Ascending aorta (tissue), 2 donors: ENCODE measurements around the gene TAS2R31. TPM values are rescaled to one million over a fixed set of nuclear protein-coding genes. Genes with fewer than 3 reads are reported as not detected.
"Not testable (repeated sequence)": the region's sequence is repeated elsewhere in the genome, so short reads cannot be mapped to it uniquely, and the experiment has no call there.

Source experiments
- DNase-seq, 2 donors: peaks; one replicate each; pipeline ENCODE4 v3.0.0-alpha.2; 2019; ENCODE audit warnings: low spot score in 2 of 2
- H3K27ac ChIP-seq, 2 donors: fragments of 200-600 bp; sonication (generic); one replicate each; pipeline ENCODE4 v1.5.1; 2016 to 2017; ENCODE audit warnings: mild to moderate bottlenecking in 1 of 2
- H3K27me3 ChIP-seq: fragments of 200-600 bp; sonication (generic); one replicate; pipeline ENCODE4 v1.5.1; 2017
- H3K36me3 ChIP-seq, 2 donors: fragments of 200-600 bp; sonication (generic); one replicate each; pipeline ENCODE4 v1.5.1; 2016
- H3K4me1 ChIP-seq, 2 donors: fragments of 200-600 bp; sonication (generic); one replicate each; pipeline ENCODE4 v1.5.1; 2016 to 2017; ENCODE audit warnings: mild to moderate bottlenecking in 1 of 2
- H3K4me3 ChIP-seq, 2 donors: fragments of 200-600 bp; sonication (generic); one replicate each; pipeline ENCODE4 v1.5.1; 2016 to 2017; ENCODE audit warnings: mild to moderate bottlenecking in 1 of 2
- H3K9me3 ChIP-seq, 2 donors: fragments of 200-600 bp; sonication (generic); one replicate each; pipeline ENCODE4 v1.5.1; 2016
- intact Hi-C: fragments of 100-400 bp; cut with DNase I; formaldehyde crosslinking; loops from one replicate; pipeline ENCODE4 v1.15.1; 2023
- total RNA-seq: library from RNA; depleted of rRNA; stranded (reverse); fragments of >200 nt; gene quantifications from one replicate; pipeline ENCODE4 v1.1.0, GENCODE V29; 2016
- TF ChIP-seq, protein P1 (sequence below), 3 experiments: fragments of 200-600 bp in 2 of 3; fragments of 450-650 bp in 1 of 3; sonication (generic) in 2 of 3; IDR thresholded peaks; one replicate each; pipeline ENCODE4 v1.5.1; 2016 to 2019; ENCODE audit warnings: antibody characterized with exemption in 3 of 3, mild to moderate bottlenecking in 1 of 3, moderate library complexity in 1 of 3

The TAS2R31 gene
- total RNA-seq, 1 donor from 2014 or later, result not detected

DNA sequence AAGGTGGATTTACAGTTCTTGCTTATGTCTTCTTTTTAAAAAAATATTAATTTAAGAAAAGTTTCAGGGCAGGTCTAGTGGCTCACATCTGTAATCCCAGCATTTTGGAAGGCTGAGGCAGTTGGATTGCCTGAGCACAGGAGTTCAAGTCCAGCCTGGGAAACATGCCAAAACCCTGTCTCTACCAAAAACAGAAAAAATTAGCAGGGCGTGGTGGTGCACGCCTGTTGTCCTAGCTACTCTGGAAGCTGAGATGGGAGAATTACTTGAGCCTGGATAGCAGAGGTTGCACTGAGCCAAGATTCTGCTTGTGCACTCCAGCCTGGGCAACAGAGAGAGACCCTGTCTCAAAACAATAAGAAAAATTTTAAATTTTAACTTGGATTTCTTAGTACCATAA, 36.3 kb upstream of the TAS2R31 start:
- H3K36me3 ChIP-seq, result no peaks in the 10 kb centered on the region
- no peak for DNase-seq
- TF ChIP-seq, protein P1, sequence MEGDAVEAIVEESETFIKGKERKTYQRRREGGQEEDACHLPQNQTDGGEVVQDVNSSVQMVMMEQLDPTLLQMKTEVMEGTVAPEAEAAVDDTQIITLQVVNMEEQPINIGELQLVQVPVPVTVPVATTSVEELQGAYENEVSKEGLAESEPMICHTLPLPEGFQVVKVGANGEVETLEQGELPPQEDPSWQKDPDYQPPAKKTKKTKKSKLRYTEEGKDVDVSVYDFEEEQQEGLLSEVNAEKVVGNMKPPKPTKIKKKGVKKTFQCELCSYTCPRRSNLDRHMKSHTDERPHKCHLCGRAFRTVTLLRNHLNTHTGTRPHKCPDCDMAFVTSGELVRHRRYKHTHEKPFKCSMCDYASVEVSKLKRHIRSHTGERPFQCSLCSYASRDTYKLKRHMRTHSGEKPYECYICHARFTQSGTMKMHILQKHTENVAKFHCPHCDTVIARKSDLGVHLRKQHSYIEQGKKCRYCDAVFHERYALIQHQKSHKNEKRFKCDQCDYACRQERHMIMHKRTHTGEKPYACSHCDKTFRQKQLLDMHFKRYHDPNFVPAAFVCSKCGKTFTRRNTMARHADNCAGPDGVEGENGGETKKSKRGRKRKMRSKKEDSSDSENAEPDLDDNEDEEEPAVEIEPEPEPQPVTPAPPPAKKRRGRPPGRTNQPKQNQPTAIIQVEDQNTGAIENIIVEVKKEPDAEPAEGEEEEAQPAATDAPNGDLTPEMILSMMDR (IDR thresholded peaks at IDR 0.05), result no peak
- H3K27ac ChIP-seq, result no peak overlapping the region
- no peak overlapping the region for H3K4me3 ChIP-seq
- H3K9me3 ChIP-seq, result no peaks in the 10 kb centered on the region
- no peaks in the 10 kb centered on the region for H3K27me3 ChIP-seq
- no peaks in the 10 kb centered on the region for H3K4me1 ChIP-seq
- intact Hi-C loops, result loop anchor here (2.0 kb wide), 1 partner anchor 29 kb away; no protein-coding TSS in a partner anchor

DNA sequence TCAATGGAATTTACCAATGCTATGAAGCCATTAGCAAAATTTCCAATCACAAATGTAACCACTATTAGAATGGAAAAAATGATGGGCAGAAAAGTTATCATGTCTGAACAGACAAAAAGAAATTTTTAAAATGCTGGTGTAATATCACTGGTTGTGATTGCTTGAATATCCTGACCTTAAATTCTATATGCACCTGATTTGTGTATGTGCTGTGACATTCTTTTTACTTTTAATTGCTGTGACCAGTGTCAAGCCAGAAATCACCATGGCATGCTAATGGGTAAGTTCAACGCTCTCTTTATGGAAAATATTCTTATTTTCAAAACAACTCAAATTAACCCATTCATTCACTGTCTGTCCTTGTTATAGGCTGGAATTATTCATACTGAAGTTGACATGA, 31.0 kb upstream of the TAS2R31 start, which contains the start of gene TAS2R46:
Gene TAS2R46 (minus strand): TSS at position 101 of the 400 bp plus-strand sequence. CDS start 0 bp downstream, at position 101.
- DNase-seq, intact Hi-C loops, H3K4me3 ChIP-seq, H3K36me3 ChIP-seq, H3K27me3 ChIP-seq, H3K9me3 ChIP-seq, H3K4me1 ChIP-seq, H3K27ac ChIP-seq: not testable (repeated sequence)

DNA sequence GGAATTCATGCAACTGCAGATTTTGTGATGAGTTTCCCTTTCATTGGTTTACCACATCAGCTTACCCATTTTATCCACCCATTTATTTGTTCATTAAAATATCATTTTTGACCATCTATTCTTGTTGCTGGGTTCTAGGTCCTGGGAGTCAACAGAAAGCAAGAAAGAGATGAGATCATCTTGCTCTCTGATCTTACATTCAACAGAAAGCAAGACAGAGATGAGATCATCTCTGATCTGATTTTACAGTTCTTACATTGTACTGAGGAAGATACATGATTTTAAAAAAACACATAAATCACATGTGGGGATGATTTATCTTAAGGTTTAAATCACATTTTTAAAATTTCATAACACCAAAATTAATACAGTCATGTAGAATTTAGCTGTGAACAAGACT, 28.6 kb upstream of the TAS2R31 start:
- TF ChIP-seq, protein P1 (IDR thresholded peaks at IDR 0.05), result no peak
- no peaks in the 10 kb centered on the region for H3K9me3 ChIP-seq

DNA sequence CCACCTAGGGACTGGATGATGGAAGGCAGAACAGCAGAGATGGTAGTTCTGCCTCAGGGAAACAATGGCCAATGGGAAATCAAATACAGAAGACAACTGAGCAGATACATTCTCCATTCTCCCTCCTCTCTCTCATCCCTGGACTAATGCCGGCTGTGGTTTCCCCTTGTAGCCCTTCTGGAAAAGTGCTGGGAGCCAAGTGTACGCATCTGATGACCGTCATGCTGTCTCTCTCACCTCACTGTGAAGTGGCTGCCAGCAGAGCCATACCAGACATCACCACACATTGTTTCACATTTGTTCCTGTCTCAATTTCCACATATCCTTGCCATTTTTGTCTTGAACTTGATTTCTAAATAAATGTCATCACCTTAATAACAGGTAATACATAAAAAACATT, 27.8 kb upstream of the TAS2R31 start:
- intact Hi-C loops, result no loop called here
- no peak overlapping the region for H3K27ac ChIP-seq
- H3K9me3 ChIP-seq, result no peaks in the 10 kb centered on the region
- no peaks in the 10 kb centered on the region for H3K36me3 ChIP-seq
- H3K27me3 ChIP-seq, result no peaks in the 10 kb centered on the region
- no peak for DNase-seq
- H3K4me1 ChIP-seq, result no peaks in the 10 kb centered on the region
- no peak overlapping the region for H3K4me3 ChIP-seq
- TF ChIP-seq, protein P1 (IDR thresholded peaks at IDR 0.05), result no peak

More for the DNA sequence above, 28.6 kb upstream of the TAS2R31 start:
- Histone ChIP-seq H3K36me3 (no peaks in the 10 kb centered on the region), H3K27me3 (no peaks in the 10 kb centered on the region), H3K4me3 (no peak overlapping the region), H3K4me1 (no peaks in the 10 kb centered on the region), H3K27ac (no peak overlapping the region)
- DNase-seq, result no peak
- intact Hi-C loops, result no loop called here

DNA sequence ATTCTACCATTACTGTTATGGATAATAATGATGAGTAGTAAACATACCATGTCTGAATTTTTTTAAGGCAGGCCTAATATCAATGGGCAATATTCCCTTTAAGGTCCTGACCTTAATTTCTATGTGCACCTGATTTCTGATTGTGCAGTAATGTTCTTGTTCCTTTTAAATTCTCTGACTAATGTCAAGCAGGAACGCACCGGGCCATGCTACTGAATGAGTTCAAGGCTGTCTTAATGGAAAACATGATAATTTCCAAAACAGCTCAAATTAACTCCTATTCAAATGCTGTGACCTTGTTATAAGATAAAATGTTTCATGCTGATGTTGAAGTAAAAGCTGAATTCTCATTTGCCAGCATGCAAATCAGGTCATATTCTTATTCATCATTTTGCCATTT, 24.1 kb upstream of the TAS2R31 start:
- no peak for DNase-seq
- H3K4me3 ChIP-seq, result no peak overlapping the region
- no peaks in the 10 kb centered on the region for H3K4me1 ChIP-seq
- no peaks in the 10 kb centered on the region for H3K36me3 ChIP-seq
- peaks cover 0 to 4% of the 10 kb centered on the region in 2 donors for H3K9me3 ChIP-seq
- TF ChIP-seq, protein P1 (IDR thresholded peaks at IDR 0.05), result no peak
- intact Hi-C loops, result no loop called here
- H3K27ac ChIP-seq, result no peak overlapping the region
- no peaks in the 10 kb centered on the region for H3K27me3 ChIP-seq

DNA sequence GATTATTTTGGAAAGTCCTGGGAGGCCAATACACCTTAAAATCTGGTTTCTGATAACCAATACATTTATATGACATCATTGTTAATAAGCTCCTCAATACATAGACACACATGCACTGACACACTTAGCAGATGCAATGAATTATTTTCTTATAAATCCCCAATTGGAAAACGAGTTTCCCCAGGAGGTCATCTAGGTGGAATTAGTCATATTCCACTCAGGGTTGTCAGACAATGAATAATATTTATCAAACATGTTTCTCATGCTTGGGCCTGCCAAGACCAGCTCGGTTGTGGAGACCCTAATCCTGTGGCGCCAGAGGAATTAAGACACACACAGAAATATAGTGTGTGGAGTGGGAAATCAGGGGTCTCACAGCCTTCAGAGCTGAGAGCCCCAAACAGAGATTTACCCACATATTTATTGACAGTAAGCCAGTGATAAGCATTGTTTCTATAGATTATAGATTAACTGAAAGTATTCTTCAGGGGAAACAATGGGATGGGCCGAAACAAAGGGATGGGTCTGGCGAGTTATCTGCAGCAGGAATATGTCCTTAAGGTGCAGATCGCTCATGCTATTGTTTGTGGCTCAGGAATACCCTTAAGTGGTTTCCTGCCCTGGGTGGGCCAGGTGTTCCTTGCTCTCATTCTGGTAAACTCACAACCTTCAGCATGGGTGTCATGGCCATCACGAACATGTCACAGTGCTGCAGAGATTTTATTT, 18.8 kb upstream of the TAS2R31 start:
- H3K4me3 ChIP-seq, H3K27ac ChIP-seq, H3K27me3 ChIP-seq, DNase-seq, intact Hi-C loops, H3K4me1 ChIP-seq, H3K36me3 ChIP-seq, H3K9me3 ChIP-seq: not testable (repeated sequence)

DNA sequence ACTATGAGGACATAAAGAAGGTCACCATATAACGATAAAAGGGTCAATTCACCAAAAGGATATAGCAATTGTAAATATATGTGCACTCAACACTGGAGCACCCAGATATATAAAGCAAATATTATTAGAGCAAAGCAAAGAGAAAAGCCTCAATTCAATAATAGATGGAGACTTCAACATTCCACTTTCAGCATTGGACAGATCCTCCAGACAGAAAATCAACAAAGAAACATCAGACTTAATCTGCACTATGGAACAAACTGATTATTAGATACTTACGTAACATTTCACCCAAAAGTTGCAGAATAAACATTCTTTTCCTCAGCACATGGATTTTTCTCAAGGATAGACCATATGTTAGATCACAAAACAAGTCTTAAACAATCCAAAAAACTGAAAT, 10.2 kb upstream of the TAS2R31 start:
- H3K4me3 ChIP-seq, intact Hi-C loops, H3K36me3 ChIP-seq, H3K27me3 ChIP-seq, H3K4me1 ChIP-seq, H3K27ac ChIP-seq, DNase-seq: not testable (repeated sequence)
- H3K9me3 ChIP-seq, result peaks cover 0 to 12% of the 10 kb centered on the region in 2 donors
